Stimulated activated CD8-positive, alpha-beta memory T cell treated with anti-CD3 and anti-CD28 coated beads, Interleukin-7, amount 100 ng/mL, for 1 hour (primary cell): ENCODE data around the gene ADAMTS20.
"Not testable (repeated sequence)": the region's sequence is repeated elsewhere in the genome, so short reads cannot be mapped to it uniquely, and the experiment has no call there.

ENCODE experiments used
- DNase-seq, 2 donors: peaks; one replicate each; pipeline ENCODE4 v3.0.0-alpha.2; 2020; ENCODE audit warnings: low read depth in 2 of 2

ADAMTS20 gene

DNA sequence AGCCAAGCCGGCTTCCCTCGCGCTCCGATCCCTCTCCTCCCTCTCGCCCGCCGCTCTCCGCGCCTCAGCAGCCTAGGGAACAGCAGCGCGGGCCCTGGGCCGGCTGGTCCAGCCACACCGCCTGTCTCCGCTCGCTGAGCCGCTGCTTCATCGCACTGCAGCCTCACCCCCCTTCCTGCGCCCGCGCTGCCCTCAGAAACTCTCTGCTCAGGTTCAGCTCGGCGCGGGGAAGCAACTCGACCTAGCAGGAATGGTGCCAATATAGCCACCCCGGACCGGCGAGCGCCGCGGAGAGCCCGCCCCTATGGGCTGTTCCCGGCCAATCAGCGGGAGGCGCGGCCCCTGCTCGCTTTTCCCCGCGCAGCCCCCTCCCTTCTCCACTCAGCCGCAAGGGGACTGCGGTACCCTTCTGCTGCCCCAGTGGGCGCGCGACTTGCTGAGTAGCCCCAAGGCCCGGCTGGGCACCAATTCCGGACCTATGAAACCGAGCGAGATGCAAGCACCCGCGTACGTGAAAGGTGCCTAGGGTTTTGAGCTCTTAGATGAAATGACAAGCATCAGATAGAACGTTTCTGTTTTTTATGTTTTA, at the start of gene ADAMTS20:
ADAMTS20 (minus strand) TSS at position 233 of the 589 bp plus-strand sequence. CDS start 282 bp downstream, outside the sequence.
- DNase-seq: no peak

DNA sequence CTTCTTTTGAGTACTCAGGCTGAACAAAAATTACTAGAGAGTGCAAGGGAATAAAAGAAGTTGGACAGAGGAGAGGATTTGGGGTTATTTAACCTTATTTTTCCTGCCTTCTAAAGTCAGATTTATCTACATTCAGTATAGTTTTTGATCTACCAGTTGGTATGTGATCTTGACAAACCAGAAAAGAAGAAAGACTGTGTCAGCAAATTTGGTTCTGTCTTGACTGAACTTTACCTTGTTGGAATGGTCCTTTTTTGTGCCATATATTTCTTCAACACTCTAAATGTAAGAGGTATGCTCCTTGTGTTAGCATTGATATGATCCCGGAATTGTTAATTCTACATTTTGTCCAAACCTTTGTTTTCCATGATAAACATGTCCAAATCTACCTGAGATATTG, 47.7 kb upstream of the ADAMTS20 start:
- no peak for DNase-seq

DNA sequence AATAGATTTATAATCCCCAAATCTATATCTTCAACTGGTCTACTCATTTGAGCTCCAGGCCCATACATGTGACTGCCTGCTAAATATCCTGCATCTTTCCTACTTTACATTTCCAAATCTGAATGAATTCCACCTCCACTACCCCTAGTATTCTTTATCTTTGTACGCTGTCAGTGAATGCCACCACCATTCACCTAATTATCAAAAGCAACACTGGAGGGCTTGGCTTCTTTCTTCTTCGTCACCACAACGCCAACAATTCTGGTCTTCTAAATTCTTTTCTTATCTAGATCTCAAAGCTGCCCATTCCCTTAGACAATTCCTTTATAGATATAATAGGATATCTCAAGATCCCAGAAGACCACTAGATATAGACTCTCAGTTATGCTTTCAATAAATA, 47.1 kb upstream of the ADAMTS20 start:
- no peak for DNase-seq

DNA sequence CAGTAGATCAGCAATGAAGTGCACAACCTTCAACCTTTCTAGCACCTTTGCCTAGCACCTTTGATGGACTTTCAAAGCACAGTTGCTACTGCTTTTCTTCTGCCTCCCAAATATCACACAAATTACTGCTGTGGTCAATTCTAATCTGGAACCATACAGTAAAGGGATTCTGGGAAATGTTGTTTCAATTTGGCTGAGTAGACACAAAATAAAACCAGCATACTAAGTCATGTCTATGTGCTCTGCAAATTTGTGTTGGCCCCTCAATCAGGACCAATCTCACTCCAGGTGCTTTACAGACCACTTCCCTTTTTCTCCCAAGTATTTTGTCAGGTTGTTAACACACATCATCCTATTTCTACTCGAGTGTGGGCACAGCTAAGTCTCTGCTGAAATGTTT, 38.3 kb upstream of the ADAMTS20 start:
- no peak for DNase-seq

GRCh38 chr12:43586646-43587245, 34.7 kb upstream of the ADAMTS20 start:
- no peak for DNase-seq

GRCh38 chr12:43585676-43586075, 33.7 kb upstream of the ADAMTS20 start:
- DNase-seq: no peak

- DNase-seq: no peak
Observed at GRCh38 chr12:43580601-43581000, 28.6 kb upstream of the ADAMTS20 start.

GRCh38 chr12:43579206-43579605, 27.2 kb upstream of the ADAMTS20 start:
- DNase-seq: no peak

DNA sequence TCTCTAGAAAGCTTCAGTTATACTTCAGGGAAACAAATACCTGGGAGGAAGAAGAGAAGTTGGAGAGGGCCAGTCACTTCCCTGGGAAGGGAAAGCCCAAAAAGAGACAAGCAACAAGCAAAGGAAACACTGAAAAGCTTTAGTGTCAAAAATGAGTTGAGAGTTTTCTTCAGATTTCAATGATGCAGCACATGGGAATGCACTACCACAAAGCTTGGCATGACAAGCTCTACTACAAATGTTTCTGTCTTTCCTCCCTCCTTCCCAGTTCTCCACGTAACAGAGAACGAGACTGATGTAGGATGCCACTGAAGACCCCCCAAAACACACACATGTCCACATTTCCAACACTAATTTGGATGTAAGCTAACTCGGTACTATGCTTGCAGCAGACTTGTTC, 26.8 kb upstream of the ADAMTS20 start:
- DNase-seq: no peak

GRCh38 chr12:43577381-43577780, 25.4 kb upstream of the ADAMTS20 start:
- no peak for DNase-seq

GRCh38 chr12:43576162-43576561, 24.2 kb upstream of the ADAMTS20 start:
- DNase-seq: no peak

GRCh38 chr12:43571885-43572284, 19.9 kb upstream of the ADAMTS20 start:
- no peak for DNase-seq

- DNase-seq: no peak
Observed at GRCh38 chr12:43556057-43556456, 4.1 kb upstream of the ADAMTS20 start.

DNA sequence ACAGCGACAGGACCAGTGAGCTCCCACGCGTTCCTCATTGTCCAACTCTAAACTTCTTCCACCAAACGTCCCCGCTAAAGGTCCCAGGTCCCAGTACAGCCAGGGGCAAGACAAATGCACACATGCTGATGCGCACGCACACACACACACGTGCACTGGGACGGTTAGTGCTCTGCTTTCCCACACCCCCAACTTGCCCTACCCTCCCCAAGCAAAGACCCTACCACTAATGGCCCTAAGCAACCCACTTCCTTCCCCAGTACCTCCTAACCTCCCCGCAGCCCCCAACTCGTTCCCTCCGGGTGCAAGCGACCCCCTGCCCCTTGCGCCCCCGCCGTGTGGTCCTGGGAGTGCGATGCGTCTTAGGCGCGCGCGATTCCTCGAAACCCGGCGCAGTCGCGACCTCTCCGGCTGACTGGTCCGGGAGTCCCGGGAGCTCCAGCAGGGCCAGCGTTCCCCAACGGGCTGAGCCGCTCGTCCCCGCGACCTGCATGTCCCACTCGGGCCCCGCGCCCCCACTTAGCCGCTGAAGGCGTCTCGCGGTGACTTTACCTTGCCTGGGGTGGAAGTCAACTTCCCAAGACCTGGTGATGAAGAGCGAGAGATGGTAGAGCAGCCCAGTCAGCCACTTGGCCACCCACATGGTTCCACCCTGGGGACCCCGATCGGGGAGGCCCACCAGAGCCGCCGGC, 578 bp downstream of the ADAMTS20 start:
- no peak for DNase-seq

- DNase-seq: no peak
Observed at GRCh38 chr12:43550831-43551271, 1.2 kb downstream of the ADAMTS20 start.

- DNase-seq: no peak
Observed at GRCh38 chr12:43544703-43545102, 7.3 kb downstream of the ADAMTS20 start.

GRCh38 chr12:43540470-43540869, 11.5 kb downstream of the ADAMTS20 start:
- DNase-seq: no peak

DNA sequence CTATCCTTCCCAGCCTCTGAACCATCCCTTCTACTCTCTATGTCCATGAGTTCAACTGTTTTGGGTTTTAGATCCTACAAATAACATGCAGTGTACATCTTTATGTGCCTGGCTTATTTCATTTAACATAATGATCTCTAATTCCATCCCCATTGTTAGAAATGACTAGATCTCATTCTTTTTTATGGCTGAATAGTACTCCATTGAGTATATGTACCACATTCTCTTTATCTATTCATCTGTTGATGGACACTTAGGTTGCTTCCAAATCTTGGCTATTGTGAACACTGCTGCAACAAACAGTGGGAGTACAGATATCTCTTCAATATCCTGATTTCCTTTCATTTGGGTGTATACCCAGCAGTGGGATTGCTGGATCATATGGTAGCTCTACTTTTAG, 14.3 kb downstream of the ADAMTS20 start:
- not testable (repeated sequence) for DNase-seq

- no peak for DNase-seq
Observed at GRCh38 chr12:43516045-43516444, 36.0 kb downstream of the ADAMTS20 start.

DNA sequence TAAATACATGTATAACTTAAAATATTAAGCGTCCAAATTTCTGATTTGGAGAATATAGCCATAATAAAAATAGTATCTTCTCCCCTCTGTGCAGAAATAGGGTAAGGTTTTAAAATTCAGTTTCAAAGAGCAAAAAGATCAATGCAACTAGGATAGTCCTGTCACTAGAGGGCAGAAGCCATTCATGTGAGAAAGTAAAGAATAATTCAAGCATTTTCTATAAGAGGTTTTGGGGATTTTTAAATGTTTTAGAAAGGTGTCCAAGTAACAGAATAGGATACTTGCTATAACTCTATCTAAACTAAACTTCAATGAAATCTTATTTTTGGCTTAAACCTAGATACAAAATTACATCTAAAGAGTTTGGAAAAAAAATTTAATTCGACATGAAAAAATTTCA, 50.3 kb downstream of the ADAMTS20 start:
- no peak for DNase-seq

DNA sequence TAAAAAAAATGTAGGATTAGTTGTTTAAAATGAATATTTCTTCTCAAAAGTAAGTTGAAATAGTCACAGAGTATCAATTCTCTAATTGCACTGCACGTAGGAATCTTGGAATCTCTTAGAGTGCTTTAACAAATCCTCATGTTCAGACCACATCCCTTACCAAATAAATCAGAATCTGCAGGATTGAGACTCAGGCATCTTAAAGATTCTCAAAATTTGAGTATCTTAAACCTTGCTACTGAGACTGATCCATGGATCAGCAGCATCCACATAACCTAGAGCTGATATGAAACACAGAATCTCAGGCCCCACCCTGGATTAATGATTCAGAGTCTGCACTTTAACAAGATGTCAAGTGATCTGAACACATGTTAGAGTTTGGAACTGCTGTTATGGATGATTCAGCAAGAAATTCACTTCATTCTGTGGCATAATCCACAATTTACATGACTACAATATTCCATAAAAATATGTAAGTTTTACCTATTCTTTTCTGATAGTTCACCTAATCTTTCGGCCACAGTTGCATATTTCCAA, 58.7 kb downstream of the ADAMTS20 start:
- DNase-seq: no peak

DNA sequence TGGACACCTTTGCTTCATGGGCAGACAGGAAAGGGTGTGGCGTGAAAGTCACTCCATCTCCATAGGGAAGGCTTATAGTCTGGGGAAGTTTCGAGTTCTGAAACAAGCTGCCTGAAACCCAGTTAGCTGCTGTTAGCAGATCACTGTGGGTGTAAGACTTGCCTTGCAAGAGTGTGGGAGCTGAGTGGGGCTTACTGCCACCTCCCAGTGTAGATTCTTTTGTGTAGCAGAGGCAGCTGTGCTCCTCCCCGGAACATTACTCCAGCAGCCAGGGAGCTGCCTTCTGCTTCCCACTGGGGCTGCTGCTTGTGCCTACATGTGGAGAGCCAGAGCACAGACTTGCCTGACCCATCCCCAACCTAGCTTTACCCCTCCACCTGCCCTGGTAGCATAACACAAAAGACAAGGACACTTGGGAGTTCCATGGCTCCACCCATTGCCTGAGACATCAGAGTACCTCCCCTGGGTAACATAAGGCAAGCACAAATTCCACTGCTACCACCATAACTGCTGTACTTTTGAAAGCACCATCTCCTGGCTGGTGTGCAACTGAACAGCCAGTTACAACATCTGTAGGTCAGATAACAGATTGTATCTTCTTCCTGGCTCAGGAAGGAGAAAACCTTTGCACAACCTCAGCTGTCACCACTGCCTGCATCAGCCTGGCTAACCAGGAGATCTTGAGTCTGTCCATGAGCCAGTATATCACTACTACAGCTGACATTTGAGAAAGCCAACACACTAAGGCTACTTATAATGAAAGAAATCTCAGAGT, 69.5 kb downstream of the ADAMTS20 start:
- no peak for DNase-seq
